ENCODE results near the gene NCOA7.
"Not testable (repeated sequence)": the region's sequence is repeated elsewhere in the genome, so short reads cannot be mapped to it uniquely, and the experiment has no call there.

NCOA7 gene

DNA sequence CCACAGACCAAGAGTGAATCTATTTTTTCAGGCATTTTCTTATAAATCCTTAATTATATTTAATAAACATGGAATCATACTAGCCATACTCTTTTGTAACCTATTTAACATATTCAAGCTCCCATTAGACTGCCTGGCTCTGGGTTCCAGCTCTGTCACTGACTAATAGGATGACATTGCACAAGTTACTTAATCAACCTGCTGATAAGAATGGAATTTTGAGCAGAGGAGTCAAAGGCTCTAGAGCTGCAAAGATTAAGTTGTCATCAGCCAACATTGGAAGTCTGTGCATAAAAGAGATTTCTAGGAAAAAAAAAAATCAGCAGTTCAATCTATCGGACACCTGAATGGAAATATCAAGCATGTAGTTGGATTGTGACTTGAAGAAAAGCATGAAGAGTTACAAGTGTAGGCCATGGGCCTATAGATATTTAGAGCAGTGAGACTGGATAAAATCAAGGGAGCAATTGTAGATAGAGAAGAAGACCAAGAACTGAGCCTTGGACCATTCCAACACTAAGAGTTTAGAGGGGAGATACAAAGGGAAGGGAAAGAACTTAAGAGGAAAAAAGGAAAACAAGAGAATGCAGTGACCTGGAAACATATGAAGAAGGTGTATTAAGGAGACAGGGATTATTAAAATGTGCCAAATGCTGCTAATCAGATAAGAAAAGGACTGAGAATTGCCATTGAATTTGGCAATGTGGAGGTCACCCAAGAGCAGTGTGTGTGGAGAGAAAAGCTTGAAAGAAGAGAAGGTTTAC is 154.8 kb downstream of the NCOA7 start:
- no peak for DNase-seq (ENCODE audit: low read depth in 2 of 2)

DNA sequence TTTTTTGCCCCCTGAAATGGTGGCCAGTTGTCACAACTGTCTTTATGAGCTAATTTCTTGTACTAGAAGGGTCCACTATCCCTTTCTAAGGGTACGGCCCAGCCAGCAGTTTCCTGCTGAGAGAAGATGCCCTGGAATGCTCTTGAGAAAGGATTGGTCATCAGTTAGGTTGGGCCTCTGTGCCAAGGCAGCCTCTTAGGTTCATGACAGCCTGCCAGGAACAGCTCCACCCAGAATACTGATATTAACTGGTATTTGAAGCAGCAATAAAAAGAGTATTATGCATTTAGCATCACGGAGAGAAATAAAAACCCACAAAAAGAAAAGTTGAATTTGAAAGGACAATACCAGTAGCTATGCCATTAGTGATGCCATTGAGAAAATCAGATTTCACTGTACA is 156.9 kb downstream of the NCOA7 start:
- no peak for DNase-seq (ENCODE audit: low read depth in 2 of 2)

DNA sequence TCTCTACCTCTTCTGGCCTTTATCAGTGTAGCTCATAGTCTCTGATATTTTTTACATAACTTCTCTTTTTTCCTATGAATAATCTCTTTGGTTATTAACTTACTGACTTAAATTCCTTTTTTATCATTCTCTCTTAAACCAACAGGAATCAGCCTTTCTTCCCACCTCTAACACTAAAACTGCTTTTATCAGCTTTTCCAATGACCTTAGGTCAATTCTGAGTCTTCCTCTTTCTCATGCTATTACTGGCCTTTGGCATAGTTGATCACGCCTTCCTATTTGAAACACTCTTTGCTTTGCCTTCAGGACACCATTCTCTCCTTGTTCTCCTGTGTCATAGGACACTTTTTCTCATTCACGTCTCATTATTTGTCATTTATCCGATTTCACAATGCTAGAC is 157.7 kb downstream of the NCOA7 start:
- DNase-seq (ENCODE audit: low read depth in 2 of 2): no peak

- no peak for DNase-seq (ENCODE audit: low read depth in 2 of 2)
Measured at GRCh38 chr6:125949069-125949468, 158.3 kb downstream of the NCOA7 start.

- DNase-seq (ENCODE audit: low read depth in 2 of 2): no peak
Measured at GRCh38 chr6:125950293-125950692, 159.5 kb downstream of the NCOA7 start.

GRCh38 chr6:125950716-125951115 is 160.0 kb downstream of the NCOA7 start:
- DNase-seq (ENCODE audit: low read depth in 2 of 2): not testable (repeated sequence)

DNA sequence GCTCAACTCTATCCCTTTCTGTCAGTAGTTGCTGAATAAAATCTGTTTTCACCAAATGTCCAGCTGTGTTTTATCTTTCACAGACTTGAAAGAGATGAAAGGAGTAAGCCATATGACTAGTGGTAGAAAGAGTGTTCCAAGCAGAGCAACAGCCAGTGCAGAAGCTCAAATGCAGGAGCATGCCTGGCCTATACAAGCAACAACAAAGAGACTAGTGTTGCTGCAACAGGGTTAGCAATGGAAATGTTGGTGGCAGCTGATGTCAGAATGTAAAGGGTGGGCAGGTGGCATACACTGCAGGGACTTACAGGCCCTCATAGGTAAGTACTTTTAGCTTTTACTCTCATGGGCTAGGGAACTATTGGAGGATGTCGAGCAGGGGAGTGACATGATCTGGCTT is 160.6 kb downstream of the NCOA7 start:
- DNase-seq (ENCODE audit: low read depth in 2 of 2): no peak

DNA sequence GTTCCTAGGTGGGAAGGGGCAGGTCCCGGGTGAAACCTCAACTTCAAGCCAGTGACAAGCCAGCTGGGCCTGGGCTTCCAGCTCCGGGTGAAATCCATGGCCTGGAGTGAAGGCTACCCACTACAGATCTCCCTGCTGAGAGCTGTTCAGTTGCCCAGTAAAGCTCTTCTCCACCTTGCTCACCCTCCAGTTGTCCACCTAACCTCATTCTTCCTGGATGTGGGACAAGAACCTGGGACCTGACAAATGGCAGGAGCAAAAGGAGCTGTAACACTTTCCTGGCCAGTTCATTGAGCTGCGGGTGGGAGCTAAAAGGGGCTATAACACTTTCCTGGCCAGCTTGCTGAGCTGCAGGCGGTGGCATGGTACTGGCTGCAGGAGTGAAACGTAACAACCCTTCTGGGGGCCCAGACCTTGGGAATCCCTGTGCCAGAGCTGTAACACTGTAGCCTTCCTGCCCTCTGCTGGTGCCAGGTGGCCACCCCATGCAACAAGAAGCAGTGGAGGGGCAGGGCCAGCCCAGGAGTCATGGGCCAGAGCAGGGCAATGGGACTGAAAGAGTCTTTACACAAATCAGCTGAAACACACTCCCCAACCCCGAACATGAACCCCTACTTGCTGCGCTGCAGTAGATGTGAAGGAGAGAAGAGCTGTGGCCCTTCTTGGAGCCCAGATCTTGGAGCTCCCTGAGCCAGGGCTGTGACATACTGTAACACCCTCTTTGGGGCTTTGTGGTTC is 162.2 kb downstream of the NCOA7 start:
- no peak for DNase-seq (ENCODE audit: low read depth in 2 of 2)

GRCh38 chr6:125953502-125953875 is 162.7 kb downstream of the NCOA7 start:
- no peak for DNase-seq (ENCODE audit: low read depth in 2 of 2)

- no peak for DNase-seq (ENCODE audit: low read depth in 2 of 2)
Measured at GRCh38 chr6:125954735-125955339, 164.1 kb downstream of the NCOA7 start.

DNA sequence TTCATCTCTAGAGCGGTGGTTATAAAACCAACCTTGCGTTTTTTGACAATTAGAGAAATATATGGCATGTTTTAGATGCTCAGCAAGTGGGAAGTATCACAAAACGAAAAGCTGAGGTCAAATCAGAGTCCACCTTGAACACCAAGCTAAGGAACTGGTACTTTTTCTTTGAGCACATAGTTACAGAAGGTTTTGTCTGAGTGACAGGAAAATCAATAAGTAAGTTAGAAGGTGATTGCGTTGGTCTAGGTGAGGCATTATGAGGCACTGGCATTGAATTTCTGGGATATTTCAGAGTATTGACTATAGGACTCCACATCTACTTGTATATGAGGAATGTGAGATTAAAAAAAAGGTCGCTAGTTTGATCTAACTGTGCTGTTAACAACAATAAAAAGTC is 165.2 kb downstream of the NCOA7 start:
- DNase-seq (ENCODE audit: low read depth in 2 of 2): no peak

DNA sequence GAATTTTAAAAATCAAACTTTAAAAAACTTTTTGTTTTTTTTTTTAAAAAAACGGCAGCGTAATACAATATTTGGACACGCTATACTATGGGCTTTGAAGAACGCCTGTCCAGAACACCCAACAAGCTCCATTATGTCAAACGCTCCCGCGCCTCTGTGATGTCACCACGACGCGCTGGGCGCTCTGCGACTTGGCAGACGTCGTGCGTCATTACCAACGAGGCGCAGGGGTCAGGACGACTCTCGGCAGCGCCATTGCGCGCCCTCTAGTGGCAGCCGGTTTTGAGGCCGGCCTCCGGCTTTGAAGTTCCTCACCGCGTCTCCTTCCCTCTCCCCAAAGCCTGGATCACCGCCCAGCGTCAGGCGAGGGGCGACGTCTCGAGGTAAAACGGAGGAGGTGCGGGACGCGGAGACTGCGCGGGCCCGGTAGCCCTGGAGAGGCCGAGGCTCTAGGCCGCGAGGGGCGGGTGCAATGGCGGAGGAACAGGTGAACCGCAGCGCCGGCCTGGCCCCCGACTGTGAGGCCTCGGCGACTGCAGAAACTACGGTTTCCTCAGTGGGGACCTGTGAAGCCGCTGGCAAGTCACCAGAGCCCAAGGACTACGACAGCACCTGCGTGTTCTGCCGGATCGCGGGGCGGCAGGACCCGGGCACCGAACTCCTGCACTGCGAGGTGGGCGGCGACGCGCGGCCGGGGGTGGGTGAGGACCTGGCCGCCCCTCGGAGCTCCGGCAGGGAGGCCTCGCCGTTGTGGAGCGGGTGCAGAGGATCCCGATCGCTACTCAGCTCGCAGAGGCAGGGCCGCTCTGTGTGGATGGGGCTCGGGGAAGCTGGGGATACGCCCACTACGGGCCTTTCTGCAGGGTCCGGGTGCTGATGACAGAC is 166.0 kb downstream of the NCOA7 start, which contains the start of gene HINT3:
Gene HINT3 (plus strand): TSS at position 265 of the 885 bp plus-strand sequence. CDS start 208 bp downstream, at position 473.
- peak; percentile 96 to 97 for DNase-seq (ENCODE audit: low read depth in 2 of 2)

DNA sequence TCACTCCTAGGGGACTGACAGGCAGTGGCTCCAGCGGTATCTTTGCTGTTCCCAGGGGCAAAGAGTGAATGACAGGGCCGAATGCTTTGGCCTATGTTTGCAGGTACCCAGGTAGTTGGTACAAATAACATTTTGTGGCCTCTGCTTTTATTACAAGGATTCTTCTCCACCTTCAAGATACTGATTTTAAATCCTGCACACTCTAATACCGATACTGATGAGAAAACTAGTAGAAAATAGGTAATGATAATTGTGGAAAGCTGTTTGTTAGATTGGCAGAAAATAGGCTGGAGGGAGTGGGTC is 166.6 kb downstream of the NCOA7 start:
- no peak for DNase-seq (ENCODE audit: low read depth in 2 of 2)

DNA sequence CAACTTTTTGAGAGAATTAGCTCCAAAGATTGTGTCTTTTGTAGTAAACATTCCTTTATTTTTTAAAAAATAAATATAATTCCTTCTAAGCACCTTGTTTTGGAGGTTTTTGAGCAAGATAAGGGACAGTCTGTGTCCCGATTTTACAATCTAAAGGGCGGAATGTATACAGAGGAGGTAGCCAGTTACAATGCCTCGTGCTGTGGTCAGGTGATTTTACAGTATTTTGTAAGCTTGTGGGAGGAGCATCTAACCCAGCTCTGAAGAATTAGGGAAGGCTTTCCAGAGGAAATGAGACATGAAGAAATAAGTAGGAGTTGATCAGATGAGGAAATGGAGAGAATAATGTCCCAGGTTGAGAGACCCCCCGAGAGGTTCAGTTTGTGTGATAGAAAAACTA is 167.1 kb downstream of the NCOA7 start:
- DNase-seq (ENCODE audit: low read depth in 2 of 2): no peak

DNA sequence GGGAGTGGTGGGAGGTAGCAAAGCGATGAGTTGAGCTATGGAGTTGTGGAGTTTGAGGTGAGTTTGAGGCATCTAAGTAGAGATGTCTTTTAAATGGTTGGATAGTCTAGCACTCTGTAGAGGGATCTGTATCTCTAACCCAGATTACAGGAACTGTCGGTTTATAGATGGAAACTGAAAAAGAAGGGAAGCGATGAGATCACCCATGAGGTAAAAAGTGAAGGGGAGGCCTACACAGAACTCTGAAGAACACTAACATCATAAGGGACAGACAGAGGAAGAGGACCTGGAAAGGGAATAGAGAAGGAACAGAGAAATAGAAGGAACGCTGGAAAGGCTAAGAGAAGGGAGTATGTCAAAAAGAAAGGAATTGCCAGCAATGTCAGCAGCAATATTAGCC is 168.3 kb downstream of the NCOA7 start:
- DNase-seq (ENCODE audit: low read depth in 2 of 2): no peak

DNA sequence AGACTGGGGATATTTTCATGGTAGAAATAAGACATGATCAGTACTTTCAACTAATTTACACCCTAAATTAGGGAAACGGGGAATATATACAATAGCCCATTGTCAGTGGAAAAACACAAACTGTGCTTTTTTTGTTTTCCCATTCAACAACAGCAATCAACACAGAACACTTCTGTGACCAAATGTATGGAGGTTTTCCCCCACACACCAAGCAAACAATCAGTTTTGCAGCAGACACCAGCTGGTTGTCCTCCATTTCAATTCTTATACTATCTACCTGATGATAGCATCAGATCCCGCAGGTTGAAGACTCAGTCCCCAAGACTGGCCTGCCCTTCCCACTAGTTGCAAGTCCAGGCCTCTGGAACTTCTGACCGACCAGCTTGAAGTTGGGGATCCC is 170.4 kb downstream of the NCOA7 start:
- no peak for DNase-seq (ENCODE audit: low read depth in 2 of 2)

GRCh38 chr6:125962900-125963497 is 172.2 kb downstream of the NCOA7 start:
- no peak for DNase-seq (ENCODE audit: low read depth in 2 of 2)

- DNase-seq (ENCODE audit: low read depth in 2 of 2): no peak
Measured at GRCh38 chr6:125963817-125964216, 173.1 kb downstream of the NCOA7 start.

GRCh38 chr6:125966569-125966968 is 175.8 kb downstream of the NCOA7 start:
- DNase-seq (ENCODE audit: low read depth in 2 of 2): no peak

DNA sequence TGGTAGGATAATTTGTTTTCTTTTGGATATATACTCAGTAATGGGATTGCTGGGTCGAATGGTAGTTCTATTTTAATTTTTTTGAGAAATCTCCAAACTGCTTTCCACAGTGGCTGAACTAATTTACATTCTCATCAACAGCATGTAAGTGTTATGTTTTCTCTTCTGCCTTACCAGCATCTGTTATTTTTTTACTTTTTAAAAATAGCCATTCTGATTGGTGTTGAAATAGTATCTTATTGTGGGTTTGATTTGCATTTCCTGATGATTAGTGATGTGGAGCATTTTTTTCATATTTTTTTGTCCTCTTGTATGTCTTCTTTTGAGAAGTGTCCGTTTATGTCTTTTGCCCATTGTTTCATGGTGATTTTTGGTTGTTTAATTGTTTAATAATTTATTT is 177.7 kb downstream of the NCOA7 start:
- DNase-seq (ENCODE audit: low read depth in 2 of 2): no peak

DNA sequence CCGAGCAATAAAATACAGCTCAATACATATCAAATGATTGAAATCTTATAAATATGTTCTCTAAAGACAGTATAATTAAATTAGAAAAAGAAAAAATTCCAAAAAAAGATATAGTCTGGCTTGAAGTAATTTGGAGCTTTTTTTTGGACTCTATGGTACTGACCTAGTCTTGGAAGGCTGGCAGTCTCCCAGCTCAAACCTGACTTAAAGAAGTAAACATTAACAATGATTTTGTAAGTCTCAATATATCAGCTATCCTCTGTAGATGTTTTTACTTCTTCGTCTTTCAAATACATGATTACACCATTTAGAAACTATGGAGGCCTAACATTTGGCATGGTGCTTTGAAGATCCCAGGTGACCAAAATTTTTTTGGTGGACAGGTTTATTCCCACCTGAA is 180.0 kb downstream of the NCOA7 start:
- no peak for DNase-seq (ENCODE audit: low read depth in 2 of 2)

DNA sequence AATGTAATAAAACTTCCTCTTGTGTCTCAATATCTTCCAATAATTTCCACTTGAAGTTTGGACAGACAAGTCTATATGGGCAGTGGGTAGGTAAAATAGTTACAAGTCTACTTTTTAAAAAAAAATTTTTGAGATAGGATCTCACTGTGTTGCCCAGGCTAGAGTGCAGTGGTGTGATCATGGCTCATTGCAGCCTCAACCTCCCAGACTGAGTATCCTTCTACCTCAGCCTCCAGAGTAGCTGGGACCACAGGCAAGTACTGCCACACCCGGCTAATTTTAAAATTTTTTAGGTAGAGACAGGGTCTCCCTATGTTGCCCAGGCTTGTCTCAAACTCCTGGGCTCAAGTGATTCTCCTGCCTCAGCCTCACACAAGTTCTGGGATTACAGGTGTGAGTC is 181.7 kb downstream of the NCOA7 start:
- not testable (repeated sequence) for DNase-seq (ENCODE audit: low read depth in 2 of 2)
